Measurements from ENCODE around the gene SNED1.

DNA sequence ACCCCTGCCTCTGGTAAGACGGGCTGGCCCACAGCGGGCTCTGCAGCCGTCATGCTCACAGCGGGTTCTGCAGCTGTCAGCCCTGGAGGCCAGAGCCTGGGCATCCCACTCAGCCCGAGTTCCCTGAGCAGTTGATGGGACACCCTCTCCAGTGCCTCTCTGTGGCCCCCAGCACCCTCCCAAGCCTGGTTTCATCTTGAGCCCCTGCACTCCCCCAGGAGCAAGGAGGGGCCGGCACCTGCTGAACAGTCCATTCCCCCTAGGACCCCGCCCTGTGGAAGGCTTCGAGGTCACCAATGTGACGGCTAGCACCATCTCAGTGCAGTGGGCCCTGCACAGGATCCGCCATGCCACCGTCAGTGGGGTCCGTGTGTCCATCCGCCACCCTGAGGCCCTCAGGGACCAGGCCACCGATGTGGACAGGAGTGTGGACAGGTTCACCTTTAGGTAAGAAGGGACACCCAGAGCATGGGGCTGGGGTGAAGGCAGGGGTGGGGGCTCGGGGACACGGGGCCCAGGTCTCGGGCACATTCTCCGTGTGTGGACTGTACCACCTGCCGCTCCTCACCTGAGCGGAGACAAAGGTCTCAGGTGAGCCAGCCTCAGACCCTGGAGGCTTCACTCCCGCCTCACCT lies 69.2 kb downstream of the SNED1 start:
- TF ChIP-seq POLR2A (IDR thresholded peaks at IDR 0.05) (no peak), POLR2AphosphoS5 (IDR thresholded peaks at IDR 0.05) (no peak)
- TF ChIP-seq, protein P1, sequence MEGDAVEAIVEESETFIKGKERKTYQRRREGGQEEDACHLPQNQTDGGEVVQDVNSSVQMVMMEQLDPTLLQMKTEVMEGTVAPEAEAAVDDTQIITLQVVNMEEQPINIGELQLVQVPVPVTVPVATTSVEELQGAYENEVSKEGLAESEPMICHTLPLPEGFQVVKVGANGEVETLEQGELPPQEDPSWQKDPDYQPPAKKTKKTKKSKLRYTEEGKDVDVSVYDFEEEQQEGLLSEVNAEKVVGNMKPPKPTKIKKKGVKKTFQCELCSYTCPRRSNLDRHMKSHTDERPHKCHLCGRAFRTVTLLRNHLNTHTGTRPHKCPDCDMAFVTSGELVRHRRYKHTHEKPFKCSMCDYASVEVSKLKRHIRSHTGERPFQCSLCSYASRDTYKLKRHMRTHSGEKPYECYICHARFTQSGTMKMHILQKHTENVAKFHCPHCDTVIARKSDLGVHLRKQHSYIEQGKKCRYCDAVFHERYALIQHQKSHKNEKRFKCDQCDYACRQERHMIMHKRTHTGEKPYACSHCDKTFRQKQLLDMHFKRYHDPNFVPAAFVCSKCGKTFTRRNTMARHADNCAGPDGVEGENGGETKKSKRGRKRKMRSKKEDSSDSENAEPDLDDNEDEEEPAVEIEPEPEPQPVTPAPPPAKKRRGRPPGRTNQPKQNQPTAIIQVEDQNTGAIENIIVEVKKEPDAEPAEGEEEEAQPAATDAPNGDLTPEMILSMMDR (IDR thresholded peaks at IDR 0.05): no peak
